Measurements from ENCODE around the gene RYR2.

DNA sequence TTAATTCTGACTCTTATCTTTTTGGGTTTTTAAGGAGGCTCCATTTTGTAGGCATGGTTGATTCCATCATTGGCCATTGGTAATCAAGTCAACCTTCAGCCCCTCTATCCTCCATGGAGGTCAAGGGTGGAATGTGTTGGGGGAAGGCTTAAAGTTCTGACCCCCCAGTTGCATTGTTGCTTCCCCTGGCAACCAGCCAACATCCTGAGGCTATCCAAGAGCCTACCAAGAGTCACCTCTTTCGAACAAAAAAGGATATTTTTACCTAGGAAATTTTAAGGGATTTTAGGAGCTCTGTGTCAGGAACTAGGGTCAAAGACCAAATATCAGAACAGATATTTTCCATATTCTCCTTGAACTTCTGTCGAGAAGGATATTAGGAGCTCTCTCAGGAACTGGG, 251.8 kb downstream of the RYR2 start:
- TF ChIP-seq, protein P1, sequence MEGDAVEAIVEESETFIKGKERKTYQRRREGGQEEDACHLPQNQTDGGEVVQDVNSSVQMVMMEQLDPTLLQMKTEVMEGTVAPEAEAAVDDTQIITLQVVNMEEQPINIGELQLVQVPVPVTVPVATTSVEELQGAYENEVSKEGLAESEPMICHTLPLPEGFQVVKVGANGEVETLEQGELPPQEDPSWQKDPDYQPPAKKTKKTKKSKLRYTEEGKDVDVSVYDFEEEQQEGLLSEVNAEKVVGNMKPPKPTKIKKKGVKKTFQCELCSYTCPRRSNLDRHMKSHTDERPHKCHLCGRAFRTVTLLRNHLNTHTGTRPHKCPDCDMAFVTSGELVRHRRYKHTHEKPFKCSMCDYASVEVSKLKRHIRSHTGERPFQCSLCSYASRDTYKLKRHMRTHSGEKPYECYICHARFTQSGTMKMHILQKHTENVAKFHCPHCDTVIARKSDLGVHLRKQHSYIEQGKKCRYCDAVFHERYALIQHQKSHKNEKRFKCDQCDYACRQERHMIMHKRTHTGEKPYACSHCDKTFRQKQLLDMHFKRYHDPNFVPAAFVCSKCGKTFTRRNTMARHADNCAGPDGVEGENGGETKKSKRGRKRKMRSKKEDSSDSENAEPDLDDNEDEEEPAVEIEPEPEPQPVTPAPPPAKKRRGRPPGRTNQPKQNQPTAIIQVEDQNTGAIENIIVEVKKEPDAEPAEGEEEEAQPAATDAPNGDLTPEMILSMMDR (IDR thresholded peaks at IDR 0.05), result no peak
- no peak for TF ChIP-seq POLR2A (IDR thresholded peaks at IDR 0.05)
